Prostate gland (tissue), 2 donors: ENCODE results near the gene ATP6V1C2. TPM values are rescaled to one million over a fixed set of nuclear protein-coding genes. Genes with fewer than 3 reads are reported as not detected.

ENCODE experiments used
- DNase-seq: peaks from one replicate; pipeline ENCODE4 v3.0.0-alpha.2; 2019; ENCODE audit warnings: low spot score
- H3K27ac ChIP-seq, 2 donors: fragments of 200-600 bp; sonication (generic); 2 replicates each; pipeline ENCODE4 v1.5.1; 2017 to 2019
- H3K27me3 ChIP-seq: fragments of 200-600 bp; sonication (generic); replicated peaks from 2 replicates; pipeline ENCODE4 v1.5.1; 2019; ENCODE audit not compliant: insufficient read depth
- H3K36me3 ChIP-seq, 2 donors: fragments of 200-600 bp; sonication (generic); 1 replicate in 1 of 2; 2 replicates in 1 of 2; pipeline versions ENCODE4 v1.5.1 to v1.8.1; 2017 to 2019
- H3K4me1 ChIP-seq: fragments of 200-600 bp; sonication (generic); replicated peaks from 2 replicates; pipeline ENCODE4 v1.5.1; 2019
- H3K4me3 ChIP-seq, 2 donors: fragments of 200-600 bp; sonication (generic); 2 replicates each; pipeline ENCODE4 v1.5.1; 2017 to 2019
- H3K9me3 ChIP-seq: fragments of 200-600 bp; sonication (generic); 2 replicates; pipeline ENCODE4 v1.5.1; 2017
- POLR2A ChIP-seq: fragments of 450-650 bp; IDR thresholded peaks from one replicate; pipeline ENCODE4 v1.6.1; 2016; ENCODE audit warnings: antibody characterized with exemption, mild to moderate bottlenecking
- POLR2AphosphoS5 ChIP-seq: sonication (generic); formaldehyde crosslinking; IDR thresholded peaks from one replicate; pipeline ENCODE4 v1.6.1; 2017; ENCODE audit warnings: antibody characterized with exemption
- WGBS: methylation state at CpG from one replicate; pipeline ENCODE4 v1.1.5; 2018; 5-methylcytosine and 5-hydroxymethylcytosine counted together
- intact Hi-C: fragments of 100-400 bp; cut with DNase I; formaldehyde crosslinking; loops from one replicate; pipeline ENCODE4 v1.14.2; 2022
- total RNA-seq, 2 donors: library from RNA; depleted of rRNA; stranded (reverse); fragments of >200 nt; gene quantifications; one replicate each; pipeline ENCODE4 v1.1.0, GENCODE V29; 2016
- TF ChIP-seq, protein P1 (sequence below), 4 experiments: fragments of 200-600 bp in 2 of 4; fragments of 450-650 bp in 2 of 4; sonication (generic) in 2 of 4; IDR thresholded peaks; 1 replicate in 3 of 4; 2 replicates in 1 of 4; pipeline ENCODE4 v1.5.1; 2016 to 2019; ENCODE audit warnings: antibody characterized with exemption in 4 of 4, mild to moderate bottlenecking in 2 of 4, moderate library complexity in 2 of 4

Gene ATP6V1C2
- total RNA-seq, 2 donors from 2014 or later = 0.41 to 4.0 TPM

DNA sequence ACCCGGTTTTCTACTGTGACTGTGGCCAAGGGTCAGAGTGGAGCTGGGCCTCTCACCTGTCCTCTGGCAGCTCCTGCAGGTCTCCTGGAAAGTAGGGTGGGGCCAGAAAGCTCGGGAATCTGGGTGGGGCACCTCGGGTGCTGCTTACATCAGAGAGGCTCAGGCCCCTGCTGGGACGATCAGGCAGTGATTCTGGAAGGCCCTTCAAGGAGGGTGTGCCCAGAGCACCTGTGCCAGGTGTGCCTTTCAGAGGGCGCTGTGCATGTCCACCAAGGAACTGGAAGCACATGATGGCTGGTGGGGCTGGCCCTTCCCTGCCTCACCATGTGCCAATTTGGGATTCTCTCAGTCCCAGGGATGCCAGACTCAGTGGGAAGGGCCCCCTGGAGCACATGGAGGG is 44.0 kb downstream of the ATP6V1C2 start:
- Histone ChIP-seq H3K9me3 (no peaks in the 10 kb centered on the region), H3K36me3 (no peaks in the 10 kb centered on the region), H3K4me3 (no peak overlapping the region), H3K4me1 (no peaks in the 10 kb centered on the region), H3K27me3 (no peaks in the 10 kb centered on the region), H3K27ac (no peak overlapping the region)
- TF ChIP-seq POLR2AphosphoS5 (no peak), POLR2A (no peak)
- TF ChIP-seq, protein P1, sequence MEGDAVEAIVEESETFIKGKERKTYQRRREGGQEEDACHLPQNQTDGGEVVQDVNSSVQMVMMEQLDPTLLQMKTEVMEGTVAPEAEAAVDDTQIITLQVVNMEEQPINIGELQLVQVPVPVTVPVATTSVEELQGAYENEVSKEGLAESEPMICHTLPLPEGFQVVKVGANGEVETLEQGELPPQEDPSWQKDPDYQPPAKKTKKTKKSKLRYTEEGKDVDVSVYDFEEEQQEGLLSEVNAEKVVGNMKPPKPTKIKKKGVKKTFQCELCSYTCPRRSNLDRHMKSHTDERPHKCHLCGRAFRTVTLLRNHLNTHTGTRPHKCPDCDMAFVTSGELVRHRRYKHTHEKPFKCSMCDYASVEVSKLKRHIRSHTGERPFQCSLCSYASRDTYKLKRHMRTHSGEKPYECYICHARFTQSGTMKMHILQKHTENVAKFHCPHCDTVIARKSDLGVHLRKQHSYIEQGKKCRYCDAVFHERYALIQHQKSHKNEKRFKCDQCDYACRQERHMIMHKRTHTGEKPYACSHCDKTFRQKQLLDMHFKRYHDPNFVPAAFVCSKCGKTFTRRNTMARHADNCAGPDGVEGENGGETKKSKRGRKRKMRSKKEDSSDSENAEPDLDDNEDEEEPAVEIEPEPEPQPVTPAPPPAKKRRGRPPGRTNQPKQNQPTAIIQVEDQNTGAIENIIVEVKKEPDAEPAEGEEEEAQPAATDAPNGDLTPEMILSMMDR (IDR thresholded peaks at IDR 0.05) = no peak
- 40% methylated on average over 5 of the region's 5 CpGs for whole genome bisulfite sequencing
- DNase-seq = no peak
- intact Hi-C loops = no loop called here

DNA sequence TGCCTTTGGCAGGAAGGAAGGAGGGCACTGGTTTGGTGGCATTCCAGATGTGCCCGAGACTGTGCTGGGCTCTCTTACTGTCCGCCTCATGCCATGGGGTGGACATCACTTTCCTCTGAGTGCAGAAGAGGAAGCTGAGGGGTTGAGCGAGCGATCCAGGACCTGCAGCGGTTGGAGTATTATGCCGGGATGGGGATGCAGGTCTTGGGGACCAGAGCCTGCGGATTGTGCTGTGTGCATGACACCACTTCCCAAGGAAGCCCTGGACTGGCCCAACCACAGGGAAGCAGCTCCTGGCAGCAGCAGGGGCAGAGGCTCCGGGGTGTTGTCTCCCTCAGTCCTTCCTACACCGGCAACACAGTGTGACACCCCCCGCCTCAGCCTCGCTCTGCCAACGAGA is 44.5 kb downstream of the ATP6V1C2 start:
- WGBS = 90% methylated on average over 11 of the region's 12 CpGs
- H3K27me3 ChIP-seq = no peaks in the 10 kb centered on the region
- no peak for DNase-seq

DNA sequence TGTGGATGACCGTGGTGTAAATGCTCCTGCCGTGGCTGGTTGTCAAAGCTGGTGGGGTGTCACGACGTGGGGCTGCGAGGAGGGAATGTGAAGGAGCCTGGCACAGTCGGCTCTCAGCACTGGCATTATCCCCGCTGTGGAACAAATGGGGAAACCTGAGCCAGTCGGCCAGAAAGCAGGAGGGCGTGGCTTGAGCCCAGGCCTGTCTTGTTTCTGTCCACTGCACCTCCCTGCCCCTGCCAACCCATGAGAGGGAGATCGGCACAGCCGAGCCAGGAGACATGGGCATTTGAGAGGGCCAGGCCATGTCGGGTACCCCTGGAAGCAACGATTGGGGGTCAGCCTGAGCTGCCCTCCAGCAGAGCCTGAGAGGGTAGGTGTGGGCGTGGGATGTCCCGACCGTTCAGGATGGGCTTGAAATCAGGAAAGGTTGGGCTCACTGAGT is 46.7 kb downstream of the ATP6V1C2 start:
- Histone ChIP-seq H3K36me3 (no peaks in the 10 kb centered on the region), H3K9me3 (no peaks in the 10 kb centered on the region), H3K4me3 (no peak overlapping the region), H3K4me1 (no peaks in the 10 kb centered on the region), H3K27ac (no peak overlapping the region), H3K27me3 (no peaks in the 10 kb centered on the region)
- intact Hi-C loops = no loop called here
- no peak for DNase-seq
- WGBS = 62% methylated on average over 16 of the region's 16 CpGs
- no peak for TF ChIP-seq POLR2AphosphoS5
- no peak for TF ChIP-seq POLR2A
- TF ChIP-seq, protein P1 (IDR thresholded peaks at IDR 0.05) = no peak

More for the DNA sequence above, 44.5 kb downstream of the ATP6V1C2 start:
- Histone ChIP-seq H3K9me3 (no peaks in the 10 kb centered on the region), H3K36me3 (no peaks in the 10 kb centered on the region), H3K4me3 (no peak overlapping the region), H3K4me1 (no peaks in the 10 kb centered on the region), H3K27ac (no peak overlapping the region)
- TF ChIP-seq POLR2AphosphoS5 = no peak
- TF ChIP-seq POLR2A = no peak
- TF ChIP-seq, protein P1 (IDR thresholded peaks at IDR 0.05) = no peak
- intact Hi-C loops = no loop called here

DNA sequence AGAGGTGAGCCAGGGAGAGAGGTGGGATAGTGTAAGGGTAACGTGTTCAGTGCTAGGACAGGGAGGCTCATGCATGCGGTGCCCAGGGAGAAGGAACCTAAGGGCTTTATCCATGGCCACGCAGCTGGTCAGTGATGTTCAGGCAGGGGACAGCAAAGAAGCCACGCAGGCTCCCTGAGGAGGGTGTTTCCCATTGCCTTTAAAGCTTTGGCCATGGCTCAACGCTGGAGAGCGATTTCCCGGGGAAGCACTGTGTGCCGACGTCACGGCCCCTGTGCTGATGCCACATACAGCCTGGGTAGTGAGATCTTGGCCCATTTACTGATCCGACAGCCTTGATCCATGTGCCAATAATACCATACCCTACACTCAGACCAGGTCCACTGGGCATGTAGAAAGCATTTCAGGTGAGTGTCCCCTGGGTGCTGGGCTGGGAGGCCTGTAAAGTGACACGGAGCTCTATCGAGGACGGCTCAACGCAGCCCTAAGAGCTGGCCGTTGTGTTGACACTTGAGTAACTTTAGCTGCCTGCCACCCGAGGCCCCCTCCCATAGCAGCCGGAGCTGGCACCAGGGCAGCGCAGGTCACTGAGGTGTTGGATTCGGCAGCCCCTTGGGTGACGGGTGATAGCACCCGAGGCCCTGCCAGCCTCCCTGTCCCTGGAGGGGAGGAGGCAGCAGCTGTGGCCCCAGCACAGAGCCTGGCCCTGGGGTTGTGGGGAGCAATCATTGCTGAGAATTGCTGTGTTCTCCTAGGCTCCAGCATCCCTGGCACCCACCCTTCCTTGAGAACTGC is 49.7 kb downstream of the ATP6V1C2 start:
- intact Hi-C loops = no loop called here
- TF ChIP-seq, protein P1 (IDR thresholded peaks at IDR 0.05) = no peak
- no peak for TF ChIP-seq POLR2AphosphoS5
- no peak for TF ChIP-seq POLR2A
- 76% methylated on average over 22 of the region's 22 CpGs for WGBS
- Histone ChIP-seq H3K4me1 (peaks cover 3% of the 10 kb centered on the region), H3K27me3 (no peaks in the 10 kb centered on the region), H3K4me3 (no peak overlapping the region), H3K27ac (no peak overlapping the region), H3K9me3 (no peaks in the 10 kb centered on the region), H3K36me3 (no peaks in the 10 kb centered on the region)
- DNase-seq = no peak

DNA sequence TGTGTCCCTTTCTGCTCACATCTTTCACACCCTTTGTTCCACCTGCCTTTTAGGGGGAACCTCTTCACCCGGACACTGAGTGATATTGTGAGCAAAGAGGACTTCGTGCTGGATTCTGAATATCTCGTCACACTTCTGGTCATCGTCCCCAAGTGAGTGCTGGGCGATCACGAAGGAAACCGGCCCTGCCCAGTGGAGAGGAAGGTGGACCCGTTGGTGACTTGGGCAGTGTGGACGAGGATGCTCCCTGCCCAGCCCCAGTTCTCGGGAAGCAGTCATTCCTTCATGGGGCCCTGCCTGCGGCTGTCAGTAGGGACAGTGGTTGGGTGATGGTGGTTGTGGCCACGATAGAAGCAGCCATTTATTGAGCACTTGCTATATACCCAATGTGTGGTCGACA is 50.4 kb downstream of the ATP6V1C2 start:
- 89% methylated on average over 13 of the region's 13 CpGs for WGBS
- no peak for DNase-seq
- Histone ChIP-seq H3K27ac (no peak overlapping the region), H3K4me1 (peaks cover 3% of the 10 kb centered on the region), H3K27me3 (no peaks in the 10 kb centered on the region), H3K9me3 (no peaks in the 10 kb centered on the region), H3K4me3 (no peak overlapping the region), H3K36me3 (no peaks in the 10 kb centered on the region)
- no peak for TF ChIP-seq POLR2A
- TF ChIP-seq, protein P1 (IDR thresholded peaks at IDR 0.05) = no peak
- no peak for TF ChIP-seq POLR2AphosphoS5
- intact Hi-C loops = no loop called here
